RPMI7951 (cell line): ENCODE results near the gene XRCC2. TPM values are rescaled to one million over a fixed set of nuclear protein-coding genes. Genes with fewer than 3 reads are reported as not detected.

Experiments used
- DNase-seq: peaks from one replicate; pipeline ENCODE4 v3.0.0-alpha.2; 2012; ENCODE audit warnings: low read depth
- total RNA-seq: library from RNA; depleted of rRNA; stranded (reverse); fragments of >200 nt; shearing (Covaris generic); gene quantifications from 2 replicates; pipeline ENCODE4 v1.2.3, GENCODE V29; 2014; rRNA removed

Gene XRCC2
- total RNA-seq, 1 experiment from 2014 or later = 7.9 TPM

DNA sequence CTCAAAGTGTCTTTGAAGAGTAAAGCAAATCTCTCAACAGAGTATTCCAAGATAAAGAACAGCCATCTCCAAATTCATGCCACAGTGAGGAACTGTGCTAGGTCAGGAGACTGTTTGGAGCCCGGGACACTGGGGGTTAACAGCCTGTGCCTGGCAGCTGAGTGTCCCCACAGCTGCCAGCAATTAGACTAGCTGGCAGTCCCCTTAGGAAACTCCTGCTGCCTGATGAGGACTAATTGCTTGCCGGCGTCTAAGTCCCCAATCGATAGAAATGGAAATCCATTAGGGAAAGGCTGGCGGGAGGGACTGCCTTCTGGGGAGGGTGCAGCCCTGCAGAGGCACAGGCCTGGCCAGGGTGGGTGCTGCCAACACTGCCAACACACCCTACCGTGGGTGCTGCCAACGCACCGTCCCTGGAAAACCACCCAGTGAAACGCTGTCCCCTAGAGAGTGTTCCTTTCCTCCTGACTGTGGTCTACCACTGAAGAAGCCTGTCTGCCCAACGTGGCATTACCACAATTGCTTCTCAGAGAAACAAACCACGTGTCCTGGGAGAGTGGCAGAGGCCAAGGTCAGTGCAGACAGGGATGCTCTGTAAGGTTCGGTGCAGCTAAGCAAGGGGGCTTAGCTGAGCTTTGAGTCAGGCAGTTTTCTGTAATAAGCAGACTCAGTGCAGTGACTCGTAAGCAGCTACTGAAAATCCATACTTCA lies 60.8 kb downstream of the XRCC2 start:
- DNase-seq = no peak

DNA sequence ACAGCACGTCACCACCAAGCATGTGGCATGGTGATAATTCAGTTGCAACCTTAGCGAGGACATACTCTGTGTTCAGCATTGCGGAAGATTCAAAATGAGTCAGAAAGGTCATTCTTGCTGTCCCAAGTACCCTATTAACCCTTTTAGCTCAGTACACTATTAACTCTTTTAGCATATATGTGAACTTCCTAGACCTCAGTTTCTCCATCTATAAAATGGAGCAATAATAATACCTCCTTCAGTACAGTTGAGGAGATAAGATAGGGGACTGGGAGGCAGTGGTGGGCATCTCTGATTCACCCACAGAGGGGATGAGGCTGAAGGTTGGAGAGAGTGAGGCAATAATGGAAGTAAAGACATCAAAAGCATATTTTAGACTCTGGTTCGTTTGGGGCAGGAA lies 67.3 kb downstream of the XRCC2 start:
- DNase-seq = no peak

- no peak for DNase-seq
Observed at GRCh38 chr7:152608208-152608607, 67.7 kb downstream of the XRCC2 start.

DNA sequence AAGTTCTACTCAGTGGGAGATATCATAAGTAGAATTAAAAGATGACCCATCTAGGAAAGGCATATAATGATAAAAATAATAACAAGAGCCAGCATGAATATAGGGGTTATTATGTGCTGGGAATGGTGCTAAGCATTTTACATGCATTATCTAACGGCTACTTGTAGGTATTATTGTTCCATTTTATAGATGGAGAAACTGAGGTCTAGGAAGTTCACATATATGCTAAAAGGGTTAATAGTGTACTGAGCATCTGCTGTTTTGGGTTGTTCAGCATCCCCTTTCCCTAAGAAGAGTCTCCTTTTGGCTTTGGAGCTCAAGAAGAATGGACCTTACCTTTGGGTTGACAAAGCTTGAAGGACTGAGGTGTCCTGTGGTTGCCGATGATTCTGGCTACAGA lies 68.9 kb downstream of the XRCC2 start:
- DNase-seq = no peak

GRCh38 chr7:152602962-152603361 lies 73.0 kb downstream of the XRCC2 start:
- no peak for DNase-seq

- no peak for DNase-seq
Observed at GRCh38 chr7:152601305-152601798, 74.6 kb downstream of the XRCC2 start.

DNA sequence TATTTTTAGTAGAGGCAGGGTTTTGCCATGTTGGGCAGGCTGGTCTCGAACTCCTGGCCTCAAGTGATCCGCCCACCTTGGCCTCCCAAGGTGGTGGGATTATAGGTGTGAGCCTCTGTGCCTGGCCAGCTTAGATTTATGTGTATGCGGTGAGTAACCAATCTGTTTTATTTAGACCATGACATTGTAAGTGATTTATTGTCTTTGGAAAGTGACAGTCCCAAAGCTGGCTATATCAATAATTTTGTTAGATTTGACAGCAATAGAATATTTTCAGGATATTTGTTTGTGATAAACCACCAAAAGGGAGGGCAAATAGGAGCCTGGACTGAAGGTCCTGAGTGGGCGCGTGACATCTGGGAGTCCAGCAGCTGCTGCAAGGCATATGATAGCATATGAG lies 75.7 kb downstream of the XRCC2 start:
- DNase-seq = no peak

- DNase-seq = peak; percentile 21
Observed at GRCh38 chr7:152597507-152597906, 78.4 kb downstream of the XRCC2 start.

GRCh38 chr7:152596824-152597223 lies 79.1 kb downstream of the XRCC2 start:
- DNase-seq = no peak

Other genes with a start within 250 kb of the XRCC2 start
- 11.2 and 11.7 TPM in 2 replicates for gene KMT2C, start 240.1 kb downstream of the XRCC2 start, total RNA-seq
- gene ACTR3B, start 83.6 kb upstream of the XRCC2 start, total RNA-seq = 4.0 and 4.3 TPM in 2 replicates